Heart right ventricle (tissue), 16 donors: ENCODE measurements around the gene UTP3. TPM values are rescaled to one million over a fixed set of nuclear protein-coding genes. Genes with fewer than 3 reads are reported as not detected.

Experiments used
- ATAC-seq, 8 donors: fragments of 200-7000 bp; cut with Tn5 transposase; one replicate each; pipeline ENCODE4 v1.9.1; 2020; ENCODE audit warnings: mild to moderate bottlenecking in 8 of 8, moderate library complexity in 8 of 8, moderate number of reproducible peaks in 1 of 8
- DNase-seq, 2 donors: peaks; one replicate each; pipeline ENCODE4 v3.0.0-alpha.2; 2020
- H3K27ac ChIP-seq, 10 donors: fragments of 200-600 bp; sonication (generic) in 2 of 10; one replicate each; pipeline versions ENCODE4 v1.5.0 to v1.8.0; 2020 to 2022; ENCODE audit warnings: mild to moderate bottlenecking in 3 of 10
- H3K27me3 ChIP-seq, 7 donors: fragments of 200-600 bp; one replicate each; pipeline ENCODE4 v1.8.0; 2021 to 2022; ENCODE audit warnings: mild to moderate bottlenecking in 2 of 7
- H3K36me3 ChIP-seq, 9 donors: fragments of 200-600 bp; sonication (generic) in 1 of 9; one replicate each; pipeline versions ENCODE4 v1.5.0 to v1.8.0; 2020 to 2022; ENCODE audit warnings: mild to moderate bottlenecking in 2 of 9
- H3K4me1 ChIP-seq, 9 donors: fragments of 200-600 bp; sonication (generic) in 1 of 9; one replicate each; pipeline versions ENCODE4 v1.5.0 to v1.8.0; 2020 to 2022; ENCODE audit warnings: mild to moderate bottlenecking in 4 of 9
- H3K4me3 ChIP-seq, 10 donors: fragments of 200-600 bp; sonication (generic) in 2 of 10; one replicate each; pipeline versions ENCODE4 v1.5.0 to v1.8.0; 2020 to 2022; ENCODE audit warnings: mild to moderate bottlenecking in 7 of 10, moderate library complexity in 2 of 10
- H3K9me3 ChIP-seq, 11 donors: fragments of 200-600 bp in 10 of 11; sonication (generic) in 2 of 11; one replicate each; pipeline versions ENCODE4 v1.5.0 to v1.8.0; 2013 to 2022; ENCODE audit warnings: mild to moderate bottlenecking in 2 of 11, control low read depth in 1 of 11, moderate library complexity in 1 of 11
- CTCF ChIP-seq, 9 donors: fragments of 200-600 bp; sonication (generic) in 2 of 9; IDR thresholded peaks; one replicate each; pipeline versions ENCODE4 v1.5.0 to v1.8.0; 2021 to 2022; ENCODE audit warnings: antibody characterized with exemption in 9 of 9, mild to moderate bottlenecking in 5 of 9, moderate library complexity in 1 of 9
- WGBS, 2 donors: extraction: QIAGEN DNeasy Blood & Tissue Kit; methylation state at CpG; one replicate each; pipeline ENCODE4 v1.1.7; 2013; ENCODE audit warnings: inconsistent platforms in 1 of 2; 5-methylcytosine and 5-hydroxymethylcytosine counted together
- intact Hi-C, 10 donors: fragments of 100-400 bp; cut with DNase I; formaldehyde crosslinking; loops; one replicate each; pipeline versions ENCODE4 v1.11.1 to v1.14.2; 2022
- polyA plus RNA-seq, 2 donors: library from polyadenylated mRNA; stranded (reverse); fragments of 200-250 nt; gene quantifications; one replicate each; pipeline ENCODE4 v1.2.3, GENCODE V29; 2013
- total RNA-seq, 10 donors: library from RNA; stranded (reverse); fragmentation: NEBNext Ultra II Directional in 3 of 10; extraction: Animal tissue kit (Norgen Biotek cat#: 25700) in 3 of 10; gene quantifications; one replicate each; pipeline versions ENCODE4 v1.2.1 to v1.2.4, GENCODE V29; 2021 to 2023
- donor health status: Arrhythmogenic right ventricular cardiomyopathy.
- donor health status: ischemic (EF 13 %, LVEDD 7.1; RV severe dilation, severe dysfunction).
- donor health status: healthy with polysubstance abuse.
- donor health status: DM: no; HTN: yes; CAD: no.
- donor health status: DM: no; HTN: no; CAD: no.
- donor health status: ischemic (EF 25% LVEDD 6.9; RV normal size, moderate dysfunction).
- donor health status: ischemic (EF 25% LVEDD 5.7; RV mildly dilated, moderate dysfunction).
- donor health status: healthy.
- donor health status: DM: yes; HTN: yes; CAD: no.
- donor health status: Ischemic cardiomyopathy.
- donor health status: ischemic (EF 35%, LVEDD 5.7; RV mildly dilated, moderate dysfunction).
- donor health status: nonischemic (EF 11% LVEDD 7.7; RV severe dilation, severe dysfunction).
- donor health status: DM: yes; HTN: yes; CAD: no.
- donor health status: PGD.
- donor health status: ischemic (EF 29% LVEDD 5.4; RV normal size, mild dysfunction).
- donor health status: nonischemic (EF 23%, LVEDD 6.1; RV moderate dilation, normal function).

The UTP3 gene
- total and polyA plus RNA-seq, 12 donors, result 12.9 to 20.4 (median 17.4) TPM

GRCh38 chr4:70714079-70714887 lies 26.0 kb downstream of the UTP3 start:
- no peak for DNase-seq
- ATAC-seq, result peak in 4 of 8 donors; percentile 54 to 80 (median 60)
- Histone ChIP-seq H3K36me3 (no peaks in the 10 kb centered on the region), H3K9me3 (no peaks in the 10 kb centered on the region), H3K4me3 (no peak overlapping the region), H3K4me1 (peaks cover 0 to 39% (median 18%) of the 10 kb centered on the region in 9 donors), H3K27ac (peak overlapping the region in 1 of 10 donors; percentile 53), H3K27me3 (no peaks in the 10 kb centered on the region)
- 74 to 75% methylated on average over 5 of the region's 5 CpGs for WGBS, 2 donors
- no peak for TF ChIP-seq CTCF (IDR thresholded peaks at IDR 0.05)
- intact Hi-C loops, result no loop called here

GRCh38 chr4:70715097-70715496 lies 26.8 kb downstream of the UTP3 start:
- no peaks in the 10 kb centered on the region for H3K27me3 ChIP-seq
- H3K36me3 ChIP-seq, result no peaks in the 10 kb centered on the region
- no peaks in the 10 kb centered on the region for H3K9me3 ChIP-seq
- intact Hi-C loops, result no loop called here
- peaks cover 0 to 39% (median 18%) of the 10 kb centered on the region in 9 donors for H3K4me1 ChIP-seq
- ATAC-seq (no peak), DNase-seq (no peak)
- no peak for TF ChIP-seq CTCF (IDR thresholded peaks at IDR 0.05)
- no peak overlapping the region for H3K4me3 ChIP-seq
- WGBS, 2 donors, result 84 to 91% methylated on average over 6 of the region's 6 CpGs
- H3K27ac ChIP-seq, result peak overlapping the region in 1 of 10 donors; percentile 63

GRCh38 chr4:70718811-70719604 lies 30.7 kb downstream of the UTP3 start:
- H3K27ac ChIP-seq, result no peak overlapping the region
- TF ChIP-seq CTCF (IDR thresholded peaks at IDR 0.05), result no peak
- peaks cover 0 to 32% (median 11%) of the 10 kb centered on the region in 9 donors for H3K4me1 ChIP-seq
- H3K36me3 ChIP-seq, result no peaks in the 10 kb centered on the region
- no peak for ATAC-seq
- intact Hi-C loops, result loop anchor here in 1 of 10 donors (1.0 kb wide), 1 partner anchor 10 kb away; no protein-coding TSS in a partner anchor
- DNase-seq, result no peak
- H3K4me3 ChIP-seq, result no peak overlapping the region
- 89 to 92% methylated on average over 13 of the region's 13 CpGs for WGBS, 2 donors
- no peaks in the 10 kb centered on the region for H3K9me3 ChIP-seq
- no peaks in the 10 kb centered on the region for H3K27me3 ChIP-seq

- WGBS, 2 donors, result 31 to 40% methylated on average over 3 of the region's 3 CpGs
- Histone ChIP-seq H3K4me1 (peaks cover 0 to 38% (median 28%) of the 10 kb centered on the region in 9 donors), H3K4me3 (peak within 1 kb of the TSS in 9 of 10 donors; percentile 34 to 67 (median 57)), H3K36me3 (peaks cover 0 to 11% (median 0%) of the 10 kb centered on the region in 9 donors), H3K27me3 (no peaks in the 10 kb centered on the region), H3K9me3 (no peaks in the 10 kb centered on the region), H3K27ac (peak within 1 kb of the TSS in 9 of 10 donors; percentile 17 to 79 (median 67))
- intact Hi-C loops, result no loop called here
- no peak for TF ChIP-seq CTCF (IDR thresholded peaks at IDR 0.05)
- peak in 1 of 2 donors; percentile 70 for DNase-seq
- ATAC-seq, result peak; percentile 89 to 96 (median 94)
Measured at GRCh38 chr4:70721747-70722146, 33.4 kb downstream of the UTP3 start, which contains the start of gene RUFY3. RUFY3 (plus strand) TSS chr4:70721964; CDS start chr4:70722574, 610 bp downstream.
